ENCODE measurements around the gene ZFHX3. TPM values are rescaled to one million over a fixed set of nuclear protein-coding genes. Genes with fewer than 3 reads are reported as not detected.
"Not testable (repeated sequence)": the region's sequence is repeated elsewhere in the genome, so short reads cannot be mapped to it uniquely, and the experiment has no call there.

The ZFHX3 gene
- total RNA-seq, 2 donors from 2014 or later = 9.2 to 18.9 TPM

GRCh38 chr16:72991211-72991610 lies 56.7 kb downstream of the ZFHX3 start:
- Histone ChIP-seq H3K9me3 (no peaks in the 10 kb centered on the region), H3K27ac (peak overlapping the region; percentile 66 to 83), H3K4me1 (peaks cover 0 to 64% of the 10 kb centered on the region in 2 donors), H3K36me3 (no peaks in the 10 kb centered on the region), H3K27me3 (no peaks in the 10 kb centered on the region), H3K4me3 (no peak overlapping the region)
- no peak for DNase-seq (ENCODE audit: low spot score)
- no peak for TF ChIP-seq CTCF (IDR thresholded peaks at IDR 0.05)

GRCh38 chr16:72990571-72990970 lies 57.4 kb downstream of the ZFHX3 start:
- no peak for DNase-seq (ENCODE audit: low spot score)
- Histone ChIP-seq H3K9me3 (no peaks in the 10 kb centered on the region), H3K4me3 (no peak overlapping the region), H3K4me1 (peaks cover 0 to 70% of the 10 kb centered on the region in 2 donors), H3K27me3 (no peaks in the 10 kb centered on the region), H3K36me3 (no peaks in the 10 kb centered on the region), H3K27ac (peak overlapping the region; percentile 71 to 83)
- TF ChIP-seq CTCF (IDR thresholded peaks at IDR 0.05) = no peak

- peak overlapping the region; percentile 71 to 83 for H3K27ac ChIP-seq
- H3K4me3 ChIP-seq = no peak overlapping the region
- peaks cover 0 to 75% of the 10 kb centered on the region in 2 donors for H3K4me1 ChIP-seq
- H3K36me3 ChIP-seq = no peaks in the 10 kb centered on the region
- peak; percentile 93 for DNase-seq (ENCODE audit: low spot score)
- TF ChIP-seq CTCF (IDR thresholded peaks at IDR 0.05) = no peak
- no peaks in the 10 kb centered on the region for H3K9me3 ChIP-seq
- no peaks in the 10 kb centered on the region for H3K27me3 ChIP-seq
These were observed 58.1 kb downstream of the ZFHX3 start for GRCh38 chr16:72989579-72990551.

- Histone ChIP-seq H3K27ac (peak overlapping the region; percentile 71 to 83), H3K4me1 (peaks cover 0 to 81% of the 10 kb centered on the region in 2 donors)
- H3K9me3 ChIP-seq; DNase-seq (ENCODE audit: low spot score); H3K27me3 ChIP-seq; H3K36me3 ChIP-seq; H3K4me3 ChIP-seq: not testable (repeated sequence)
These were observed 58.7 kb downstream of the ZFHX3 start for GRCh38 chr16:72989203-72989578.

GRCh38 chr16:72988569-72988968 lies 59.4 kb downstream of the ZFHX3 start:
- H3K4me1 ChIP-seq = peaks cover 0 to 84% of the 10 kb centered on the region in 2 donors
- no peak for TF ChIP-seq CTCF (IDR thresholded peaks at IDR 0.05)
- H3K36me3 ChIP-seq = no peaks in the 10 kb centered on the region
- no peak for DNase-seq (ENCODE audit: low spot score)
- no peak overlapping the region for H3K4me3 ChIP-seq
- no peaks in the 10 kb centered on the region for H3K9me3 ChIP-seq
- no peaks in the 10 kb centered on the region for H3K27me3 ChIP-seq
- H3K27ac ChIP-seq = peak overlapping the region; percentile 71 to 83

GRCh38 chr16:72987480-72987901 lies 60.4 kb downstream of the ZFHX3 start:
- Histone ChIP-seq H3K4me3 (no peak overlapping the region), H3K4me1 (peaks cover 0 to 76% of the 10 kb centered on the region in 2 donors), H3K36me3 (no peaks in the 10 kb centered on the region), H3K27me3 (no peaks in the 10 kb centered on the region), H3K27ac (peak overlapping the region; percentile 71 to 83), H3K9me3 (no peaks in the 10 kb centered on the region)
- TF ChIP-seq CTCF (IDR thresholded peaks at IDR 0.05) = no peak
- no peak for DNase-seq (ENCODE audit: low spot score)

Measured in right atrium auricular region (tissue), 2 donors.